Kidney (tissue), 14 donors: ENCODE data around the gene PPA2. TPM values are rescaled to one million over a fixed set of nuclear protein-coding genes. Genes with fewer than 3 reads are reported as not detected.
A peak's percentile ranks its signal among the peaks of the same experiment; 100 is the strongest.

ENCODE experiments used
- DNase-seq, 5 donors: peaks; one replicate each; pipeline ENCODE4 v3.0.0-alpha.2; 2013 to 2020
- FAIRE-seq: peaks from 2 replicates; lab custom pipeline; 2012; peaks lifted over from hg19 to GRCh38; lab: Jason Lieb, UNC
- H3K27ac ChIP-seq, 2 donors: one replicate each; pipeline ENCODE4 v1.7.0; 2013; ENCODE audit warnings: low read depth in 2 of 2, low read length in 2 of 2, inconsistent platforms in 1 of 2
- H3K27me3 ChIP-seq: one replicate; pipeline ENCODE4 v1.7.1; 2013; ENCODE audit warnings: low read length, inconsistent platforms; ENCODE audit not compliant: control insufficient read depth, insufficient read depth
- H3K36me3 ChIP-seq, 3 donors: one replicate each; pipeline versions ENCODE4 v1.7.0 to v1.7.1; 2013; ENCODE audit warnings: low read length in 3 of 3, control low read depth in 1 of 3, inconsistent platforms in 1 of 3; ENCODE audit not compliant: insufficient read depth in 3 of 3, control insufficient read depth in 2 of 3
- H3K4me1 ChIP-seq, 3 donors: one replicate each; pipeline versions ENCODE4 v1.7.0 to v1.7.1; 2013; ENCODE audit warnings: low read length in 3 of 3, inconsistent platforms in 1 of 3, low read depth in 1 of 3; ENCODE audit not compliant: control insufficient read depth in 2 of 3, insufficient read depth in 2 of 3
- H3K4me3 ChIP-seq, 3 donors: one replicate each; pipeline versions ENCODE4 v1.7.0 to v1.8.1; 2013; ENCODE audit warnings: low read length in 3 of 3, control low read depth in 1 of 3, inconsistent platforms in 1 of 3
- H3K9ac ChIP-seq, 3 donors: one replicate each; pipeline versions ENCODE4 v1.7.0 to v1.7.1; 2013; ENCODE audit warnings: low read length in 3 of 3, control low read depth in 1 of 3, inconsistent platforms in 1 of 3
- H3K9me3 ChIP-seq, 3 donors: one replicate each; pipeline versions ENCODE4 v1.7.0 to v1.7.1; 2013; ENCODE audit warnings: low read length in 3 of 3, control low read depth in 1 of 3, inconsistent platforms in 1 of 3; ENCODE audit not compliant: control insufficient read depth in 2 of 3, insufficient read depth in 1 of 3
- intact Hi-C: fragments of 100-400 bp; cut with DNase I; formaldehyde crosslinking; loops from one replicate; pipeline ENCODE4 v1.11.1; 2022
- polyA plus RNA-seq: library from polyadenylated mRNA; stranded (reverse); fragments of 350-450 nt; fragmentation: Illumina TruSeq; extraction: RNeasy Lipid Tissue Mini Kit (QIAGEN cat#74804); gene quantifications from one replicate; pipeline ENCODE4 v1.2.3, GENCODE V29; 2014; ENCODE audit warnings: low read depth, low replicate concordance; ENCODE audit not compliant: insufficient read depth
- total RNA-seq: library from RNA; stranded (reverse); fragmentation: NEBNext Ultra II Directional; extraction: Animal tissue kit (Norgen Biotek cat#: 25700); gene quantifications from one replicate; pipeline ENCODE4 v1.2.1, GENCODE V29; 2021
- TF ChIP-seq, protein P1 (sequence below): IDR thresholded peaks from 3 replicates; pipeline ENCODE4 v1.5.1; 2012; ENCODE audit warnings: mild to moderate bottlenecking, moderate library complexity, borderline replicate concordance; ENCODE audit not compliant: insufficient read depth; ENCODE audit errors: extremely low read depth
- donor health status: control.
- donor health status: control.
- donor health status: control.
- donor health status: control.
- donor health status: control.
- donor health status: DM: yes; HTN: yes; CAD: no.
- donor health status: Normal renal cell carcinoma (clear cell type).

PPA2 gene
- total and polyA plus RNA-seq, 2 donors from 2014 or later = 84.9 to 193 TPM

DNA sequence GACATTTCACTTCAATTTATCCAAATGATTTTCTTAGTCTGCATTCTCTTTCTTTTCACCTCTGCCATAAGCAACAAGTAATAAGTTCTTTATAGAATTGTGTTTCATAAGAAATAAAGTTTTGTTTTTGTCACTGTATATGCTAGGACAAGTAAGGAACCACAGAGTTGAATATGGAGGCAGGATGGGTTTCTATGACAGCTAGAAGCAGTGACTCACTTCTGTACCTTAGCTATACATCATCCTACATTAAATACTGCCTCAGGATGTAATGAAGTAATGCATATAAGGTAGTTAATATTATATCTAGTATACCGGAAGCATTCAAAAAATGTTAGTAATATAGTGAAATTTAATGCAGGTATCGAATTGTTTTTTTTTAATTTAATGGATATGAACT, 128.0 kb downstream of the PPA2 start:
- TF ChIP-seq, protein P1, sequence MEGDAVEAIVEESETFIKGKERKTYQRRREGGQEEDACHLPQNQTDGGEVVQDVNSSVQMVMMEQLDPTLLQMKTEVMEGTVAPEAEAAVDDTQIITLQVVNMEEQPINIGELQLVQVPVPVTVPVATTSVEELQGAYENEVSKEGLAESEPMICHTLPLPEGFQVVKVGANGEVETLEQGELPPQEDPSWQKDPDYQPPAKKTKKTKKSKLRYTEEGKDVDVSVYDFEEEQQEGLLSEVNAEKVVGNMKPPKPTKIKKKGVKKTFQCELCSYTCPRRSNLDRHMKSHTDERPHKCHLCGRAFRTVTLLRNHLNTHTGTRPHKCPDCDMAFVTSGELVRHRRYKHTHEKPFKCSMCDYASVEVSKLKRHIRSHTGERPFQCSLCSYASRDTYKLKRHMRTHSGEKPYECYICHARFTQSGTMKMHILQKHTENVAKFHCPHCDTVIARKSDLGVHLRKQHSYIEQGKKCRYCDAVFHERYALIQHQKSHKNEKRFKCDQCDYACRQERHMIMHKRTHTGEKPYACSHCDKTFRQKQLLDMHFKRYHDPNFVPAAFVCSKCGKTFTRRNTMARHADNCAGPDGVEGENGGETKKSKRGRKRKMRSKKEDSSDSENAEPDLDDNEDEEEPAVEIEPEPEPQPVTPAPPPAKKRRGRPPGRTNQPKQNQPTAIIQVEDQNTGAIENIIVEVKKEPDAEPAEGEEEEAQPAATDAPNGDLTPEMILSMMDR = no peak
- H3K9me3 ChIP-seq = no peaks in the 10 kb centered on the region
- no peaks in the 10 kb centered on the region for H3K36me3 ChIP-seq
- H3K27me3 ChIP-seq = no peaks in the 10 kb centered on the region
- no peak overlapping the region for H3K27ac ChIP-seq
- intact Hi-C loops = no loop called here
- DNase-seq (no peak), FAIRE-seq (no peak)
- H3K4me1 ChIP-seq = no peaks in the 10 kb centered on the region
- no peak overlapping the region for H3K4me3 ChIP-seq
- no peak overlapping the region for H3K9ac ChIP-seq

GRCh38 chr4:105345358-105345757, 128.5 kb downstream of the PPA2 start:
- Histone ChIP-seq H3K9me3 (no peaks in the 10 kb centered on the region), H3K4me3 (no peak overlapping the region), H3K27ac (no peak overlapping the region), H3K9ac (no peak overlapping the region), H3K36me3 (no peaks in the 10 kb centered on the region), H3K27me3 (no peaks in the 10 kb centered on the region), H3K4me1 (no peaks in the 10 kb centered on the region)
- DNase-seq (no peak), FAIRE-seq (no peak)
- intact Hi-C loops = no loop called here
- TF ChIP-seq, protein P1 = no peak

DNA sequence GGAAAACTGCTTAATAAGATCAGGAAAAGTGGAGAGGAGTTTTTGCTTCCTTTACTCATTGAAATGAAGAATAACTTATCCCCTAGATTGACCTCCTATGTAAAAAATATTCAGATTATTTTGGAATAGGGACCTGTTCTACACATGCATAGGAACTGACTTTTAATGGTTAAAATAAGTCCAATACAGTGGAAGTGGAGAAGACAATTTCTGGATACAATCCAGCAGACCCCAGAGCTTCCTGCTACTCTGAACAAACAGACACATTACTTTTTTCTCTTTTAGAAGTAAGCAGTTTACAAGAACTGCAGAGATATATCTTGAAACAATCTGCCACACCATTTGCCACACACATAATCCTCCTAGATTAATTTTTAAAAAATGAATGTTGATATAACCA, 129.7 kb downstream of the PPA2 start:
- Histone ChIP-seq H3K4me1 (no peaks in the 10 kb centered on the region), H3K36me3 (no peaks in the 10 kb centered on the region), H3K4me3 (no peak overlapping the region), H3K27me3 (no peaks in the 10 kb centered on the region), H3K27ac (no peak overlapping the region), H3K9ac (no peak overlapping the region), H3K9me3 (no peaks in the 10 kb centered on the region)
- no peak for FAIRE-seq
- peak in 2 of 5 donors; percentile 5 for DNase-seq
- intact Hi-C loops = no loop called here
- TF ChIP-seq, protein P1 = no peak
